ENCODE results near the gene LARP4B.

LARP4B gene

DNA sequence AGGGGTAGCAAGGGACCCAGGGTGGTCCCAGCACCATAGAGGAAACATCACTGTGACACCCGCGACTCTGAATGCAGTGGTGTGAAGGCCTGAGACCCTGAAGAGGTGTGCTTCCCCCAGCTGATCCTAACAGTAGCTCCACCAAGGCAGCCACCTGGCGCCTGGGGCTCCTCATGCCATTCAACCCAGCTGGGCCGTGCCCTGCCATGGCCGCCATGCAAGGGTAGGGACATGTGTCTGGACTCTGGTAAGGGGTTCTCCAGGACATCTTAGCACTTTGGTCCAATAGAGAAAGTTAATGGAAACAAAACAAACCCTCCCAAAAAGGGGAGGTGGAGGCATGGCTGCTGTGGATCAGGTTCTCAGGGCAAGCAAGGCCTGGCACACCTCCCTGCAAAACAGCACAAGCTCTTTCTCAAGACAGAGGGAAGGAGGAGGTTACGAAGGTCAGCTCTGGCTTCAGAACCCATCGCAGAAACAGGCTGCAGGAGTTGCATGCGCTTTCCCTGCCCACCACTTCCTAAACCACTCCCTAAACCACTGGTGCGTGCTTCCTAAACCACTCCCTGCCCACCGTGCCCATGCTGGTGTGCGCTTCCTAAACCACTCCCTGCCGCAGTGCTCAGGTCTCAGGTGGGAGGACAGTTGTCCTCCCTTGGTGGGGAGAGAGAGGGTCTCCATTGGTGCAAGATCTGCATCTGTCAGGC lies 108.7 kb downstream of the LARP4B start:
- no peak for DNase-seq

DNA sequence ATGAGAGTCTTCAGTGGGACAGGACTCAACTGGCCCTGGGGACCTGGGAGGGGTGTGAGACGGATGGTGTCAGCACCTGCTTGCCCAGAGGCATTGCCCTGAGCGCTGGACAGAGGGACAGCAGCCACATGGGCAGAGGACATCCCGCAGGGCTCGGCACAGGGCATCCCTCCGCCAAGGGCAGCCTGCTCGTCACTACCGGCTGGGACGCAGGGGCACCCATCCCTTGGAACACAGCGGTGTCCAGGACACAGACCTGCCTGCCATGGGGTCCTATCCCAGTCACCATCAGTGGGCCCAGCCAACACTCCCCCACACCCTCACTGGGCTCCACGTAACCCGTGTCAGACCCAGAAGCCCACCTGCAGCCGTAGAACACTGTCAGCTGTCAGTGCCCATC lies 109.3 kb downstream of the LARP4B start:
- DNase-seq: no peak

- DNase-seq: no peak
These were observed 110.2 kb downstream of the LARP4B start for GRCh38 chr10:821322-821721.

DNA sequence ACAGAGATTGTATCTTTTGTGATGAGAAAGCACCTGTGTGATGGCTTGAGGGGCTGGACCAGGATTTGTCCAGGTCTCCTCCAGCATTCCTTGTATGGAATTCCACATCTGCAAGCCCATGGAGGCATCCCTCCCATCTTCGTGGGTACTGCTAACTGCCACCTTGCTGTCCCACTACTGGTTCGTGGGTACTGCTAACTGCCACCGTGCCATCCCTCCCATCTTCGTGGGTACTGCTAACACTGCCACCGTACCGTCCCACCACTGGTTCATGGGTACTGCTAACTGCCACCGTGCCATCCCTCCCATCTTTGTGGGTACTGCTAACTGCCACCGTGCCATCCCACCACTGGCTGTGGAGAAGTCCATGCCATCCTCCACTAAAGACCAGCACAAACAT lies 111.7 kb downstream of the LARP4B start:
- DNase-seq: no peak

DNA sequence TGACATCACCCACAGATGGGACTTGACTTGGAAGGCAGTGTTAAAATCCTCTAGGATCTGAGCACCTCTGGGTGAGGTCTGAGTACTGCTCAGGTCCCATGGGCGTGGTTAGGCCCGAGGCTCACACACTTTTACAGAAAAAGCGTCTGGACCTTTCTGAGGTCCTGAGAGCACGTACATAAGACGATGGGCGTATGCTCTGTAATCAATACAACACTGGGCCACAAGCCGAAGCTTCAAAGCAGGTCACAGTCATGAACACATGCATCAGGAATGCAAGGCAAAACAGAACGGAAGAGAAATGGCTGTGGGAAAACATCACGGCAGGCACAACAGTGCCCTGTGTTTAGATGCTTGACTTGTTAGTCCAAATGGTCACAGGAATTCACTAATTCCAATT lies 112.2 kb downstream of the LARP4B start:
- DNase-seq: no peak

GRCh38 chr10:818526-819220 lies 112.8 kb downstream of the LARP4B start:
- no peak for DNase-seq

DNA sequence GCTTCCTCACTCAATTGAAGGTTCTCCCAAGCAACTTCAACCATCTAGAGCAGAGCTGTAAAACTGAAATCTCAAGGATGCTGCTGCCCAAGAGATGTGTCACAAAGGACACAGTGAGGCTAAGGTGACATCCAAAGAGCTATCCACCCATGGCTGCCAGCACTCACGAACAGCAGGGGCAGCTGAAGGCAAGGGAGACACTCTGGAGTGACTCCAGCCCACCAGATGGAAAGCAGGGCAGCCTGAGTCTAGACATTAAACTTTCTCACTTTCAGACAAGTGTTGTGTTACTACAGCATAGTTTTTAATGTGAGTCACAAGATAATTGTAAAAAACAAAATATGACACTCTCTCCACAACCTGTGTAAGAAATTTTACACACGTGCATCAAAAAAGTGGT lies 113.5 kb downstream of the LARP4B start:
- DNase-seq: no peak

DNA sequence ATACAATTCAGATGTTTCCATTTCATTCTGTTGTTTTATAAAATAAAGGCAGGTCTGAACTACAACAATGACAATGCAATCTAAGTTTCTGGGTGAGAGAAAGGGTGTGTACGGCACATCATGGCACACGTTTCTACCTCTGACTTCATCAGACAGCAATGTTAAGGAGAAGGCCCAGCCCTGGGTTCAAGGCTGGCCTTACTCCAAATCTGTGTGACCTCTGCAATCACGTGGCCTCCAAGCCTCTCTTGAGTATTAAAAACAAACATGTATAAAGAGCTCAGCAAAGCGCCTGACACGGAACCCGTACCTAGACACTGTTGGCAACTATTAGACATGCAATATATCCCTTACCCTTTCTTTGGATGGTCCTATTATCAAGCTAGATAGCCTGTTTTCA lies 114.1 kb downstream of the LARP4B start:
- no peak for DNase-seq

DNA sequence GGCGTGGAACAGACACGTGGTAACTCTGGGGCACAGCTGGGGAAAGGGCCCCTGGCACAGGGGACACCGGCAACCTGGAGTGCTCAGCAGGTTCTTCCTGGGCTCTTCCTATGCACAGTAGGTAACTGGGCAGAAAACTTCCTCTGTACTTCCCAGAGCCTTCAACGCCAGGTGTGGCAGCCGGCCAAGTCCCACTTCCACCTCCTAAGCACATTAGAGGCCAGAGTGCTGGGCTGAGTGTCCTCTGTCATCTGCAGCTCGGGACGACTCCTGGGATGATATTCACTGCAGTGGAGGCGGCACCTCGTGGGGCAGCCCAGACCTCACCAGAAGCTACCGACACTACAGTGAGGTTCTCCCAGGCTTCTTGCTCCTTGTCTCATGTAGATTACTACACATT lies 114.5 kb downstream of the LARP4B start:
- DNase-seq: no peak

DNA sequence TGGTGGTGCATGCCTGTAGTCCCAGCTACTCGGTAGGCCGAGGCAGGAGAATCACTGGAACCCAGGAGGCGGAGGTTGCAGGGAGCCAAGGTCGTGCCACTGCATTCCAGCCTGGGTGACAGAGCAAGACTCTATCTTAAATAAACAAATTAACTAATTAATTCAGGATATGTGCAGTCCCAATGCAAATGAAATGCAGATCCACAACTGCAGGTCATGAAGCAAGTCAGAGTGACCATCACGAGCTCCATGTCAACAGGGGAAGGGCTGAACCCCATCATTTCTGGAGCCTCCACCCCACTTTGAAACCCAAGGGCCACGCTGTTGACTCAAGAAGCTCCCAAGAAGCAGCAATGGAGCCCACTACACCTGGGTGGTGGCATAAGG lies 115.4 kb downstream of the LARP4B start:
- no peak for DNase-seq

DNA sequence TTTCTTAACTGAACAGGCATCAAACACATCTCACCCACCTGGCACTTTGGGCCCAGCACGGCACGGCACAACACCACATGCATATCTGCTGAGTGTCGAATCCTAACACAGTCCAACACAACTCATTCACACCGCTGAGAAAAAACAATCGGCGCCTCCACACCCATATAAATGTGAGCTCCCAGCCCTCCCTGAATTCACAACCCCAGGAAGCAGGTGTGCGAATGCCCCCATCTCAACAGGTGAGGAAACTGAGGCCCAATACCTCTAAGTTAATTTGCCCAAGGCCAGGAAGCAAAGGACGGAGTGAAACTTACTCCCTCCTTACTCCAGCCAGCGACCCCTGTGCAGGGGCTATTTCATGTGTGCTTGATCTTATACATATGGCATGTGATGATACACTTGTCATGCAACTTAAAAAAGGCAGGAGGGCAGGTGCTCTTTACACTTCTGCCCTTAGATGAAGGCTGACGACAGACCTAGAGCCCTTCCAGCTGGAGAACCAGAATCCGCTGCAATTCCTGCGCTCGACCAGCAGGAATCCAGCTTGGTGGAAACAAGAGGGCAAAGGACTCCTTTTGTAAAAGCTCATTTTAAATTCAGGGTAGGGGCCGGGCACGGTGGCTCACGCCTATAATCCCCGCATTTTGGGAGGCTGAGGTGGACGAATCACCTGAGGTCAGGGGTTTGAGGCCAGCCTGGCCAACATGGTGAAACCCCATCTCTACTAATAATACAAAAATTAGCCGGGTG lies 116.0 kb downstream of the LARP4B start:
- no peak for DNase-seq

GRCh38 chr10:814536-815302 lies 116.8 kb downstream of the LARP4B start:
- DNase-seq: no peak

GRCh38 chr10:813286-813685 lies 118.2 kb downstream of the LARP4B start:
- no peak for DNase-seq

- no peak for DNase-seq
These were observed 118.7 kb downstream of the LARP4B start for GRCh38 chr10:812787-813186.

DNA sequence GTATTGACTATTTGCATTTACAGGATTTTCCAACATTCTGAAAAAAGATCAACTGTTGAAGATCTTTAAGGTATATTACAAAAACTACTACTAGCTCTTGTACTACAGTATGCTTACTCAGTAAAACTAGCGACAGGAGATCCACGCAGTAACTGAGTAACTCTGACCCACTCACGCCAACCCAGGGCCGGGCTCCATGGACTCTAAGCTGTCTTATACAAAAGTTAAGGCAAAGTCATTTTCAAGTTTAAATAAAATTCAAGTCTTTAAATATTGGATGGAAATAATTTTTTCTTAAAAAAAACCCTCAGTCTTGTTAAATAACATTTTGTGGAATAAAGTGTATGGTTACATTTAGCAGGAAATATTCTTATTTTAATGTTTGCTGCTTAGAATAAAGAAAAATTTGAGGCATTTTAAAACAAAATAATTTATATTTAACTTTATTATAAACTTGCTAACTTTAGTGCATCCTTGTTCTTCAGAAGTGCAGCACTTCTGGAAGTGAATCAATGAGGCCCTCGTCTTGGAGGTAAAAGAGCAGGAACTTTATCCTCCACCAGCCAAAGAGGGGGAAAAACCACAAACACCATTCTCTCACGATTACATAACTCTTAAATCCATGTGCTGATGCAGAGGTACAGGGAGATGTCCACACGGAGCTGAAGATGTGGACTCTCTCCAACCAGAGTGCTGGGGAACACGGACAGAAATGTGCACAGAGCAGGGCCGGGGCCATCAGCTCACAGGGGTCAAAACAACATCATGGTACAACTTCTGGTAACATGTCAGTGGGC lies 119.9 kb downstream of the LARP4B start:
- no peak for DNase-seq

- DNase-seq: peak; percentile 28
These were observed 121.1 kb downstream of the LARP4B start for GRCh38 chr10:810351-810846.

- no peak for DNase-seq
These were observed 121.7 kb downstream of the LARP4B start for GRCh38 chr10:809671-810350.

- no peak for DNase-seq
These were observed 123.5 kb downstream of the LARP4B start for GRCh38 chr10:807958-808353.

GRCh38 chr10:807163-807957 lies 124.1 kb downstream of the LARP4B start:
- DNase-seq: no peak

DNA sequence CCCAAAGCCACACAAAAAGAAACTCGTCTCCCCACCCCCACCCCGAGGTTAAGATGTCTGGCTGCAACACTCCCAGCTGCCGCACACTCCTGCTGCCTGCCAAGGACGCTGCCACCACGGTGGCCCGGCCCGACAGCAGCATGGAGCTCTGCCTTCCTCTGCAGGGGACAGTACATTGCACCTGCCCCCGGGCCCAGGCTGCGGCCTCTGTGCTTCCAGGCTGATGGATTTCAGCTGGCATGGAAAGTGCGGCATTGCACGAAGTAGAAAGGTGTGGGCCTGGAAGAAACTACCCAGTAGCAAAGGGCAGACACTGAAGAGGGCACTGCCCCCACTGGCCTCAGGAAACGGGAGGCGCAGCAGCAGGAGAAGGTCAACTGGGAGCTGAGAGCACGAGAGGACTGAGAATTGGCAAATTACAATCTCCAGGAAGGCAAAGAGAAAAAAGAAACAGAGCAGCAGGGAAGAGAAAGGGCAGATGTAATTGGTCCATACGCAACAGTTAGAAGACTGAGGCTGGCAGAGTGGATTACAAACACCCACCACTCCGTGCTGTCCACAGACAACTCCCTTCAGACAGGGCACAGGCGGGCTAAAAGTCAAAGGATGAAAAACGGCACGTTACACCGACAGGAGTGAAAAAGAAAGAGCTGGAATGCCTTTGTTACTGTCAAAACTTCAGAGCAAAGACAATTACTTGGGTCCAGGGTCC lies 124.9 kb downstream of the LARP4B start:
- no peak for DNase-seq
